Central memory CD4-positive, alpha-beta T cell (primary cell): ENCODE measurements around the gene ARHGEF4.
A peak's percentile ranks its signal among the peaks of the same experiment; 100 is the strongest.
"Not testable (repeated sequence)": the region's sequence is repeated elsewhere in the genome, so short reads cannot be mapped to it uniquely, and the experiment has no call there.

Experiments used
- DNase-seq: peaks from one replicate; pipeline ENCODE4 v3.0.0; 2022

The ARHGEF4 gene

DNA sequence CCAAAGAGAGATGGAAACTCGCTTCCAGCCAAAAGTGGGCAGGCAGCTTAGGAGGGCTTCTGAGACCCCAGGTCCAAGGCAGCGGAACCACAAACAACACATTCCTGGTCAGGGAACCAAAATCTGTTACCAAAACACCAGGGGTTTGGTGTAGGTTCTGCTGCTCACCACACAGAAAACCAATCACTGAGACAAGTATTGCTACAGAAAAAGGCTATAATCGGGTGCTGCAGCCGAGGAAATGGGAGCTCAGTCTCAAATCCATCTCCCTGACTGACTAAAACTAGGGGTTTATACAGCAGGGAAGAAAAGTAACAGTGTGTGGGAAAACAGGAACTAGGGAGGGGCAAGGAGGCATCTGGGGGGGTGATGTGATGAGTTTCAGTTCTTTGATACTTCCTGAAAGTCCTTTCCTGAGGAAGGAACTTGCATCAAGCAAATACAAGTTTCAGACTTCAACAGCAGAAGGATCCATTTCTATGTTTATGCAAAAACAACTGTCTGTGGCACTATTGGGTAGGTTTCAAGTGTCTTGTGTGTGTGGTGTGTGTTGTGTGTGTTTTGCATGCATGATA lies 148.6 kb downstream of the ARHGEF4 start:
- DNase-seq: no peak

DNA sequence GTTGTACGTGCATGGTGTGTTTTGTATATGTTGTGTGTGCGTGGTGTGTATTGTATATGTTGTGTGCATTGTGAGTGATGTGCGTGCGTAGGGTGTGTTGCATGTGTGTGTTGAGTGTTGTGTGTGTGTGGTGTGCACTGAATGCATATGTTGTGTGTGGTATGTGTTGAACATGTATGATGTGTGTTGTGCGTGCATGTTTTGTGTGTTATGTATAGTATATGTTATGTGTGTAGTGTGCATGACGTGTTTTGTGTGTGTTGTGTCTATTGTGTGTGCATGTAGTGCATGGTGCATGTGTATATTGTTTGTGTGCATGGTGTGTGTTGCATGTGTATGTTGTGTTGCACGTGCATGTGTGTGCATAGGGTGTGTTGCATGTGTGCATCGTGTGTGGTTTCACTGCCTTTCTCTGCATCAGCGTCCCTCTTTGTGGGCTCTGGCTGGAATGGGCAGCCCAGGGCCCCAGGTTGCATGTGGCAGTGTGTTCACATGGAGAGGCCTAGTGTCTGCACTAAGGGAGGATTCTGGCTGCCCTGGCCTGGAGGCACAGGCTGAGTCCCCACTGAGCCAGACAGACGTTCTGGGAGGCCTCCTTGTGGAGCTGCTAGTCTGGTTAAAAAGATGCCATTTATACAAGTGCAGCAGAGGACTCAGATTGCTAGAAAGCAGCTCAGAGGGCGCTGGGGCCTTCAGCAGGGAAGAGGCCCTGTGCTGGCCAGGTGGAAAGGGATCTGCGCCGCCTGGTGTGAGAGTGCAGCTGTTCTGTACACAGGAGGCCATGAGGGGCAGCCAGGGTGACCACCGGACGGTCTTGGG lies 149.3 kb downstream of the ARHGEF4 start:
- no peak for DNase-seq

DNA sequence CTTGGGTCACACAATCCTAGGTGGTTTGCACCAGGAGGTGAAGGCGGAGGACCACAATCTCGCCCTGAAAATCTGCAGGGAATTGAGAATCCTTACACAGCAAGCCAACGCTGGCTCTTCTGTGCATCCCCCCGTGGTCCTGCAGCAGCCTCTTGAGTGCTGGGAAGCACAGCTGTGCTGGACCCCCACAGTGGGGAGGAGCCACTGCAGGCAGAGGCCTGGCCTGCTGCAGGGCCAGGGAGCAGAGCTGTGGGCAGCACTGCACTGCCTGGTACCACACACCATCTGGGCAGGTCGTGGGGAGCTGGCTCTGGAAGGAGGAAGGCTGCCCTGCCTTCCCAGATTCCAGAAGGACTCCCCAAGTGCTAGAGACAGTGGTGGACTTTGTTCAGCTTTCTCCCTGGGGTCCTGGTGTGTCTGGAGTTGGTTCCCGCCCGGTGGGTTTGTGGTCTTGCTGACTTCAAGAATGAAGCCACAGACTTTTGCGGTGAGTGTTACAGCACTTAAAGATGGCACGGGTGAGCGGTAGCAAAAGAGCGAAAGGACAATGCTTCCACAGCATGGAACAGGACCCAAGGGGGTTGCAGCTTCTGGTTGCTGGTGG lies 150.3 kb downstream of the ARHGEF4 start:
- DNase-seq: no peak

DNA sequence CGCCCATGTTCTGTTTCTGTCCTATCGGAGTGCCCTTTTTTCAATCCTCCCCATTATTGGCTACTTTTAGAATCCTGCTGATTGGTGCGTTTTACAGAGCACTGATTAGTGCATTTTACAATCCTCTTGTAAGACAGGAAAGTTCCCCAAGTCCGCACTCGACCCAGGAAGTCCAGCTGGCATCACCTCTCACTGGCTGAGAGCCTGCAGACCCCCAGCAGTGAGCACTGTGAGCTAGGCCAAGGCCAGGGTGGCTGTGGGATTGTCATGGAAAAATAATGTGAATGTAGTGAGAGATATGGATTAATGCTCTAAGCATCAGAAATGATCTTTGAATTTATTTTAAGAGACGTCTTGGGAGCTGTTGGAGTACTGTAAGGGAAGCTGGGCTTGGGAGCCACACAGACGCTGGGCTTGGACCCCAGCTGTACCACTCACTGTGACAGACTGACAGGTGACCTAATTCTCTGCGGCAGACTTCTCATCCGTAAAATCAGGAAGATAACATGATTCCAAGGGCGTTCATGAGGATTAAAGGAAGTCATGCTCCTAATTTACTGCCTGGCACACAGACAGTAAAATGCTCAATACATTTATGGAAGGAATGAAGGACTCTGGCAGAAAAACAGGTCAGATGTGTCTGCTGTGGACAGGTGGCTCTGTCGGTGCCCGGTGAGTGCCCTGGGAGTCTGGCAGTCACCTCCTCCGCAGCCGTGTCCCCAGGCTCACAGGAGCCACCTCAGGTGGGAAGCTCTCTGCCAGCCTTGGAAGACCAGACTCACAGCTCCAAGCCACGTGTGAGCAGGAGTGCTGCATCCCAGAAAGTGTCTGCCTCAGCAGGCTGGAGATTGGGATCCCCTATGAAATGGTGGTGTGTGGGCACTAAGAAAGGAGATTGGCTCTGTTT lies 151.1 kb downstream of the ARHGEF4 start:
- DNase-seq: no peak

DNA sequence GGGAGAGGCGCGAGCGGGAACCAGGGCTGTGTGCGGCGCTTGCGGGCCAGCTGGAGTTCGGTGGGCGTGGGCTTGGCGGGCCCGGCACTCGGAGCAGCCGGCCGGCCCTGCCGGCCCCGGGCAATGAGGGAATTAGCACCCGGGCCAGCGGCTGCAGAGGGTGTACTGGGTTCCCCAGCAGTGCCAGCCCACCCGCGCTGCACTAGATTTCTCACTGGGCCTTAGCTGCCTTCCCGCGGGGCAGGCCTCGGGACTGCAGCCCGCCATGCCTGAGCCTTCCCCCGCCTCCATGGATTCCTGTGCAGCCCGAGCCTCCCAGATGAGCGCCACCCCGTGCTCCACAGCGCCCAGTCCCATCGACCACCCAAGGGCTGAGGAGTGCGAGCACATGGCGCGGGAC lies 154.7 kb downstream of the ARHGEF4 start:
- not testable (repeated sequence) for DNase-seq

DNA sequence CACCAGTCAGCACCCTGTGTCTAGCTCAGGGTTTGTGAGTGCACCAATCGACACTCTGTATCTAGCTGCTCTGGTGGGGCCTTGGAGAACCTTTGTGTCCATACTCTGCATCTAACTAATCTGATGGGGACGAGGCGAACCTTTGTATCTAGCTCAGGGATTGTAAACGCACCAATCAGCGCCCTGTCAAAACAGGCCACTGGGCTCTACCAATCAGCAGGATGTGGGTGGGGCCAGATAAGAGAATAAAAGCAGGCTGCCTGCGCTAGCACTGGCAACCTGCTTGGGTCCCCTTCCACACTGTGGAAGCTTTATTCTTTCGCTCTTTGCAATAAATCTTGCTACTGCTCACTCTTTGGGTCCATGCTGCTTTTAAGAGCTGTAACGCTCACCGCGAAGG lies 155.3 kb downstream of the ARHGEF4 start:
- not testable (repeated sequence) for DNase-seq

DNA sequence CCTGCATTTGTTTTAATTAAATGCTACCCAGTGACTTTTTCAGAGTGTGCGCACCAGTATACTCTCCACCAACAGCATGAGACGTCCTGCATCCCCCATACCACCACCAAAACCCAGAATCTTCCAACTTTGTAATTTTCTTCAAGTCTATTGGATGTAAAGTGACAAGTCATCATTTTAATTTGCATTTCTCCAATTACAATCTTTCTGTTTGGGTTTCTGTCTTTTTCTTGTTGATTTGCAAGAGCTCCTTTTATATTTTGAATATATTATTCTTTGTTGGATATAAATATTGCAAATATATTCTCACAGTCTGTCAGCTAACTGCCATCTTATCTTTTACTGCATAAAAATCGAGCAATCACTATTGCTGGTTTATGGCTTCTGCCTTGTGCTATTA lies 160.0 kb downstream of the ARHGEF4 start:
- no peak for DNase-seq

DNA sequence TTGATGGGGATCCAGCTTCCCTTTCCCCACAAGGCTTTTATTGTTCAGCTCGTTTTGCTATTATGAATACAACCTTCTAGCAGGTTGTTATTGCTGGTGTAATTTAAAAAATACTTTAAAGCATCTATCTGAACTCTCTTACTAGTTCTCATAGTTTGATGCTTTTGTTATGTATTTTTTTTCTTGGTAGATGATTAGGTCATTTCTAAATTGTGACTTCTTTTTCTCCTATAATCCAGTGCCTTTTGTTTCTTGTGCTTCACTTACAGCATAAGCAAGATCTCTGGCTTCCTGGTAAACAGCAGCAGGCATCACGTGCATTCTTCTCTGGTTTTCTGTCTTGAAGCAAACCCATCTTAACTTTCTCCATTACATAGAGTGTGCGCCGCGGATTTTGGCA lies 160.5 kb downstream of the ARHGEF4 start:
- no peak for DNase-seq

DNA sequence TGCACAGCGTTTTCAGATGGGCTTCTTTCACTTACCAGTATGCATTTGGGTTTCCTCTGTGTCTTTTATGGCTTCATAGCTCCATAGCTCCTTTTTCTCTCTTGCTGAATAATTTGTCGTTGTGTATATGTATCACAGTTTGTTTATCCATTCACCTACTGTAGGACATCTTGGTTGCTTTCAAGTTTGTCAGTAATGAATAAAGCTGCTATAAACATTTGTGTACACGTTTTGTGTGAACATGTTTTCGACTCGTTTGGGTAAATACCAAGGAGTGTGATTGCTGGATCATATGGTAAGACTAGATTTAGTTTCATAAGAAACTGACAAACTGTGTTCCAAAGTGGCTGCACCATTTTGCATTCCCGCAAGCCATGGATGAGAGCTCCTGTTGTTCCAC lies 161.8 kb downstream of the ARHGEF4 start:
- no peak for DNase-seq

DNA sequence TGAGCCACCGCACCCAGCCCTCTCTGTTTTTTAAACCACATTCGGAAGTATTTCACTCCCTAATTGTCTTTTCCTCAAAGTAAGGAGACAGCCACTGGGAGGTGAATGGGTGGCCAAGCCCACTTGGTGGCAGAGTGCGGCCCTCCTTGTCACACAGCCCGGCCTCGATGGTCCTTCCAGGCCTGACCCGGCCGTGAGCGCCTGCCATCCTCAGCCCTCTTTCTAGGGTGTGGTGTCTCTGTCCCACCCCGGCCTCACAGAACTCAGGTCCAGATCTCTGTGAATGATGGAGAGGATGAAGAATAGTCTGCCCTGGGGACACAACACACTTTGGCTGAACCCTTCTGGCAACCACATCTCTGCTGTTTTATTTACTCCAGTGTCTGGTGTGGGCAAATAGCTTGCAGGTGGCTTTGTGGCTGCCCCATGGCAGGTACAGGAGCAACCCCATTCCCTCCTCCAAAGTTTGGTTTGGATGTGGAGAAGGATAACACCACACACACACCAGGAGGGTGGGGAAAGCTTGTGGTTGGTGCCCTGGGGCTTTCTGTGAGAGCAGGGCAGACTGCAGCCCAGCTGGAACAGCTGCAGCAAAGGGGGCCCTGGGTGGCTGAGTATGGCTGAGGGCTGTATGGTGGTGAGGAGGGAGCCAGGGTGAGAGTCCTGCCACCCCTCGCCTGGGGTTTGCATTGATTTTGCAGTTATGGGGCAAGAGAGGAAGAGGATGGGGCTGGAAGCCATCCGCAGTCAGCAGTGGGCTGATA lies 167.9 kb downstream of the ARHGEF4 start:
- no peak for DNase-seq

DNA sequence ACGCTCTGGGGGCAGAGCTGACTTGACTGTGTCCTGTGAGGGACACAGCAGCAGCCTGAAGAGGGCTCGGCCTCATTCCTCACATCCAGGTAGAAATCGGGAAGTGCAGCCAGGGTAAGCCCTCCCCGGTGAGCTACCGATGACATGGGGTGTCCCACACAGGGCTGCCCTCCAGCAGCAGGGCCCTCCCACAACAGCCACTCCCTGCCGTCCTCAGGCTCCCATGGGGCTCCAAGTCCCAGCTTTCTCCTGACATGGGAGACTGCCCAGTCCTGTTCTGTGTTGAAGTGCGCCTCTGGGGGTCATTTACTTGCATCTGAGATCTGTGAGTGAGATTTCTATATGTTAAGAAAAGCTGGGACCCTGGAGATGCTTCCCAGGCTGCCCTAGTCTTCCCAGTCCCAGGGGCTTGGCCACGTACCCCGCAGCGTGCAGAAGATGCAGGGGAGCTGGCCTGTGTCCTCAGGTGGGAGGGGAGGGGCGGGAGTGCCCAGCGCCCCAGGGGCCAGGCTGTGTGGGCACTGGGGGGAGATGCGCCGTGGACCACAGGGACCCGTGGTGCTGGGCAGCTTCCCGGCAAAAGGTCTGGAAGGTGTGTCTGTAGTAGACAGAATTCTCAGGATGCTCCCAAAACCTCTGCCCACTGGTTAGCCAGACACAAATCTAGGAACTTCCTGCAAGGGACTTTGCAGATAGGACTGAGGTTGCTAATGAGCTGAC lies 168.7 kb downstream of the ARHGEF4 start:
- DNase-seq: no peak

DNA sequence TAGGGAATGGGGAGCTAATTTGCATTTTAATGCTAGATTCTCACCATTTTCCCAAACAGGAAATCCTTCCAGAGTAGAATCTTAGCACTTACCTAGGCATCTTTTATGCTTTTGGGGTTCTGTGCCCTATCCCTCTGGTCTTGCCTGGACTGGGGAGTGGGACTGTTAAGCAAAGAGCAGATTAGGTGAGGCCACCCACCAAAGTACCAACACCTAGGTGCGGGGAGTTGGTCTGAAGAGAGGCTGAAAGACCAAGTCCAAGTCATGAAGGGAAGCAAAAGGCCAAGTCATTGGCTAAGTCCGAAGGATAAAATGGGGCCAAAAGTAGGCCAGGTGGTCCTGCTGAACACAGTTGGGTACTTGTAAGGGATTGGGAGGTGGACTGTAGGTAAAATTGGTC lies 169.8 kb downstream of the ARHGEF4 start:
- DNase-seq: no peak

DNA sequence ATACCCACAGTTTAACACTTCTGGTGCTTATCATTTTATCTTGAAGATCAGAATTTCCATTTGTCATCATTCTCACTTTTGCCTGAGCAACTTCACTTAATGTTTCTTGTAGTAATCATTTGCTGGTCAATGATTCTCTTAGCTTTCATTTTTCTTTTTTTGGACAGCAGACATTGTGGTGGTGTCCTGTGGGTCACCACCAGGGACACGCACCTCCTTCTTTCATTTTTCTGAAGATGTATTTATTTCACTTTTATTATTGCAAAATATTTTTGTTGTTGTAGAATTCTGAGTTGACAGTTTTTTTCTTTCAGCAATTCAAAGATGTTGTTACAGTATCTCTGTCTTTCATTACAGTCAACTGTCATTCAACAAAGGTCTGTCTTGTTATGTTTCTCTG lies 172.3 kb downstream of the ARHGEF4 start:
- no peak for DNase-seq

DNA sequence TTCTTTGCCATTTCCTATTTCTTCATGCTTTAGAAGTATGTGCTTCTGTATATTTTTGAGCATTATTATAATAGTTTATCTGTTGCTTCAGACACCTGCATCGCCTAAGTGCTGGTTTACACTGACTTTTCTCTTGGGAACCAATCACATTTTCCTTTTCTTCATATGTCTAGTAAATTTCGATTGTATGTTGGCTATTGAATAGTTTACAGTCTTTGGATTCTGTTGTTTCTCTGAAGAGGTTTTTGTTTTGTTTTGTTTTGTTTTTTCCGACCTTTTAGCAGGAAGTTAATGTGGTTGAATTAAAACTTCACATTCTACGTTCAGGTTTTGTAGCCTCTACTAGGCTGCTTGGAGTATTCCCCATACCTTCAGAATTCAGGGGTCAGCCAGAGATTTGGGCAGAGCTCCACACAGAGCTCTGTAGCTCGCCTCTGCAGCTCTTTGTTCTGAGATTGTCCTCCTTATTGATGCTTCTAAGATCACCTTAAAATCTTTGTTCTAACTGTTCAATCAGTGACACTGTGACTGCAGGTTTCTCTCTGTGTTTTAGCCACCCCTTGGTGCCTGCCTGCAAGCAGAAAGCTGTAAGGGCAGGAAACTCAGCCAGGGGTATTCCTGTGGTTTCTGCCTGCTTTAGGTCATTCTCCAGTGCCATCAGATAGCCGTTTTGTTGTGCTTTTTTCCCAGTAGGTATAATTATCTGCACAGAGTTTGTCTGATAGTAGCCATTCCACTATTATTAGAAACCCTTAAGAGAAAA lies 173.2 kb downstream of the ARHGEF4 start:
- DNase-seq: no peak

DNA sequence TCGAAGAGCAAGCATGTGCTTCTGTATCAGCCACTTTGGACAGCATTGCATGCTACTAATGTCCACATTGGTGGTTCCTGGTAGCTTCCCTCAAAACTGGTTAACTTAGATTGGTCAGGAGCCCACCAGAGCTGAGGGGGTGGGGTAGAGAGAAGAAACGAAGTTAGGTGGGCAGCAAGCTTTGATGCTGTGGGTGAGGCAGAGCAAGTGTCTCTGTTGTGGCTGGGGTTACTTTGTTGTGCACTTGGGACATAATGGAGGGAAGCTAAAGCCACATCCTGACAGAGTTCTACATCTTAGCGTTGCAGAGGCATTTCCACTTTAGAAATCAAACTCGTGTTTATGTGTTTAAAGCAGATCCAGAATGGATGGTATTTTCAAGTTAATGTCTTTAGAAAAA lies 173.9 kb downstream of the ARHGEF4 start:
- peak; percentile 23 for DNase-seq

DNA sequence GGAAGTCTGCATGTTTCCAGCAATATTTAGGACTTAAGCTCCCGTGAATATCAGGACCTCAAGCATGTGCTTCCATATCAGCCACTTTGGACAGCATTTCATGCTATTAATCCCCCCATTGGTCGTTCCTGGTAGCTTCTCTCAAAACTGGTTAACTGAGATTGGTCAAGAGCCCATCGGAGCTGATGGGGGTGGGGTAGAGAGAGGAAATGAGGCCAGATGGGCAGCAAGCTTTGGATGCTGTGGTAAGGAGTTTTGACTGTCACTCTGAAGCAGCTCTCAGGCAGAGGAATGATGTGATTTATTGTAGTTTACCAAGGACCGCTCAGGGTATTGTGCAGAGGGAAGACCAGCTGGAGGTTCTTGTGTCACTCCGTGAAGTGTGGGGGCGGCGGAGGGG lies 174.8 kb downstream of the ARHGEF4 start:
- DNase-seq: no peak

DNA sequence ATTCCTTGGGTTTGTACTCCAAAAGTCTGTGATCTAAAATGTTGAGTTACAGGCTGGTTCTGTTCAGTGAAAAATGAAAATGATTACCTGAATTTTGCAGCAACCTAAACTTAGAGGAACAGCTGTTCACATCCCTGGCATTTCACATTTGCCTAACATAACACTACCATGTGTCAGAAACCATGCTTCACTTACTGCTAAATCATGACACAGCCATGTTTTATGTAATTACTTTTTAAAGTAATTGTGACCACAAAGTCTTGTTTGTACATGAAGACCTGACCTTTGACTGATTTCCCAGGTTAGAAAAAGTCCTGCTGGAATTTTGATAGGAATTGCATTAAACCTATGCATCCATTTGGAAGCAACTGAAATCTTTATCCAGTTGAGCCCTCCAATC lies 177.4 kb downstream of the ARHGEF4 start:
- DNase-seq: no peak

DNA sequence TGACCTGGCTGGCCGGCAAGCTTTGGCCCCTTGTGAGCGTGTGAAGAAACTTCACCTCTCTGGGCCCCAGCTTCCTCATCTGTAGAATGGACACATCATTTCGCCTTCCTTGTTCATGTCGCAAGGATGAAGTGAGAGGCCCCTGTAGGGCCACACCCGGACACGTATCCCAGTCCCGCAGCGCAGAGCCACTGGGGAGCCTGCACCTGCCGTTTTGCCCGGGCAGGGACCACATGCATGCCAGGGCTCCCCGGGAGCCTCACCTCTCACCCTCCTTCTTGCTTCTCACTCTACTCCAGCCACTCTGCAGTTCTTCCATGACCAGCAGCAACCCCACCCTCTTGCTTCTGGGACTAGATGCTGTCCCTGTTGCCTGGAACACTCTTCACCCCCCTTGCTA lies 179.1 kb downstream of the ARHGEF4 start:
- no peak for DNase-seq

DNA sequence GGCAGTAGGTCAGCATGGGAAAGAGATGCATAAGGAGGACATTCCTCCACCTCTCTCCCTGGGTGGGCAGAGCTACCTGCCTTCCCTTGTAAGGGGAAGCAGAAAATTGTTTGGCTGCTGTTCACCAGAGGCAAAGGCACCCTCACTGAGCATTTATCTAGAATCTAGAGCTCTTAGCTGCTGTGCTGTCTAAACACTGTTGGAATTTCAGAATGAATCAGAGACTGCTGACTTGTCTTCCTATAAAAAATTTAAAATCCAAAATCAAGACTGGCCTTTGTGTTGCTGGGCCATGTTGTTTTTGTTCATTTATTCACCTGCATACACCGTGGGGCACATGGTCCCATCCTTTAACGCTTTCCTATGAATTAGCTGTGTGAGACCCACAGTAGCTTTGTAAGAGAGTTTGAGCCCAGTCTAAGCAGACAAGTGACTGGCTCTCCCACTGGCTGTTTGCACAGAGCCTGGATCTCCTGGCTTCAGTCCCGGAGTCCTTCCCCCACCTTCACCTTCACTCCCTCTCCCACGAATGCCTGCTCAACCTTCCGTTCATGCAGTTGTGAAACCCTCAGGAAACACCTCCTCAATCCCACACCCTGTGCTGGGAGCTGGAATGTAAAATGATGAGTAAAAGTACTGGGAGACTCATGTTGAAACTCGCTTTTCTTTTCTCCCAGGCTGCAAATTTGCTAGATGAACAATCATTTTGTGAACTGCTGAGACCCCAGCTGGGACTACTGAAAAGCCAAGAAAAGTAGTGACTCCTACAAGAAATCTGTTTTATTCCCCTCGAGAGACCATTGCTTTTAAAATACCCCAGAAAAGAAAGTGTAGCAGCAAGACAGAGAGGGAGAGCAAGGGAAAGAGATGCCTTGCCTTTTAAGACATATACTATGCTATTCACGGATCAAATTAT lies 180.4 kb downstream of the ARHGEF4 start:
- DNase-seq: no peak

DNA sequence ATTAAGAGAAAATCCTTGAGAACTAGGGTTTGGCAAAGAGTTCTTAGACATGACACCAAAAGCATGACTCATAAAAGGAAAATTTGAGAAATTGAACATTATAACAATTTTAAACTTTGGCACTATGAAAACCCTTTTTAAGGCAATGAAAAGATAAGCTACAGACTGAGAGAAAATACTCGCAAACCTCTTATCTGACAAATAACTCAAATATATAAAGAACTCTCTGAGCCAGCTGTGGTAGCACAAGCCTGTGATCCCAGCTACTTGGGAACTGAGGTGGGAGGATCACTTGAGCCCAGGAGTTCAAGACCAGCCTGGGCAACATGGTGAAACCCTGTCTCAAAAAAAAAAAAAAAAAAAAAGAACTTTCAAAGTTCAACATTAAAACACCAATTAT lies 186.0 kb downstream of the ARHGEF4 start:
- no peak for DNase-seq
